Mucosa of descending colon (tissue), 3 donors: Measurements from ENCODE around the gene SPSB2. TPM values are rescaled to one million over a fixed set of nuclear protein-coding genes. Genes with fewer than 3 reads are reported as not detected.
A peak's percentile ranks its signal among the peaks of the same experiment; 100 is the strongest.

Experiments used
- ATAC-seq: fragments of 200-7000 bp; cut with Tn5 transposase; one replicate; pipeline ENCODE4 v1.9.1; 2020; ENCODE audit warnings: mild to moderate bottlenecking, moderate library complexity
- DNase-seq, 3 donors: peaks; one replicate each; pipeline ENCODE4 v3.0.0-alpha.2; 2020
- H3K36me3 ChIP-seq: fragments of 200-600 bp; one replicate; pipeline ENCODE4 v1.8.0; 2021; ENCODE audit warnings: low read depth, mild to moderate bottlenecking
- H3K4me1 ChIP-seq: fragments of 200-600 bp; one replicate; pipeline ENCODE4 v1.8.0; 2021; ENCODE audit warnings: low read depth, mild to moderate bottlenecking
- H3K4me3 ChIP-seq: fragments of 200-600 bp; one replicate; pipeline ENCODE4 v1.8.0; 2021; ENCODE audit warnings: mild to moderate bottlenecking
- H3K9me3 ChIP-seq: fragments of 200-600 bp; one replicate; pipeline ENCODE4 v1.8.0; 2021; ENCODE audit warnings: mild to moderate bottlenecking
- intact Hi-C, 2 donors: fragments of 100-400 bp; cut with DNase I in 1 of 2; cut with micrococcal nuclease in 1 of 2; formaldehyde crosslinking; loops; one replicate each; pipeline versions ENCODE4 v1.11.0 to v1.11.1; 2022; cut with DNase I, micrococcal nuclease
- total RNA-seq, 3 donors: library from RNA; stranded (reverse); fragmentation: NEBNext Ultra II Directional in 2 of 3; extraction: Animal tissue kit (Norgen Biotek cat#: 25700) in 2 of 3; gene quantifications; one replicate each; pipeline versions ENCODE4 v1.2.1 to v1.2.4, GENCODE V29; 2021 to 2023
- TF ChIP-seq, protein P1 (sequence below): fragments of 200-600 bp; IDR thresholded peaks from one replicate; pipeline ENCODE4 v1.8.0; 2022; ENCODE audit warnings: antibody characterized with exemption, mild to moderate bottlenecking
- donor health status: DM: no; HTN: no; CAD: no; lungs with moderate emphysema.
- donor health status: DM: no; HTN: no; CAD: no.
- donor health status: DM: no; HTN: yes; CAD: no.

Gene SPSB2
- total RNA-seq, 3 donors from 2014 or later = 9.7 to 11.7 (median 10.6) TPM

GRCh38 chr12:6904280-6905276 lies 31.5 kb upstream of the SPSB2 start, which contains the start of gene LRRC23:
Gene LRRC23, plus strand, starts transcription at chr12:6904822. Its CDS starts 812 bp downstream, at chr12:6905634.
- no peak within 1 kb of the TSS for H3K4me3 ChIP-seq
- H3K4me1 ChIP-seq = peaks cover 13% of the 10 kb centered on the region
- intact Hi-C loops = no loop called here
- ATAC-seq (peak; percentile 93), DNase-seq (peak; percentile 98 to 100 (median 98))
- no peaks in the 10 kb centered on the region for H3K36me3 ChIP-seq
- TF ChIP-seq, protein P1, sequence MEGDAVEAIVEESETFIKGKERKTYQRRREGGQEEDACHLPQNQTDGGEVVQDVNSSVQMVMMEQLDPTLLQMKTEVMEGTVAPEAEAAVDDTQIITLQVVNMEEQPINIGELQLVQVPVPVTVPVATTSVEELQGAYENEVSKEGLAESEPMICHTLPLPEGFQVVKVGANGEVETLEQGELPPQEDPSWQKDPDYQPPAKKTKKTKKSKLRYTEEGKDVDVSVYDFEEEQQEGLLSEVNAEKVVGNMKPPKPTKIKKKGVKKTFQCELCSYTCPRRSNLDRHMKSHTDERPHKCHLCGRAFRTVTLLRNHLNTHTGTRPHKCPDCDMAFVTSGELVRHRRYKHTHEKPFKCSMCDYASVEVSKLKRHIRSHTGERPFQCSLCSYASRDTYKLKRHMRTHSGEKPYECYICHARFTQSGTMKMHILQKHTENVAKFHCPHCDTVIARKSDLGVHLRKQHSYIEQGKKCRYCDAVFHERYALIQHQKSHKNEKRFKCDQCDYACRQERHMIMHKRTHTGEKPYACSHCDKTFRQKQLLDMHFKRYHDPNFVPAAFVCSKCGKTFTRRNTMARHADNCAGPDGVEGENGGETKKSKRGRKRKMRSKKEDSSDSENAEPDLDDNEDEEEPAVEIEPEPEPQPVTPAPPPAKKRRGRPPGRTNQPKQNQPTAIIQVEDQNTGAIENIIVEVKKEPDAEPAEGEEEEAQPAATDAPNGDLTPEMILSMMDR = no peak
- H3K9me3 ChIP-seq = no peaks in the 10 kb centered on the region

- intact Hi-C loops = no loop called here
These were observed 30.6 kb upstream of the SPSB2 start for GRCh38 chr12:6903722-6904121.

DNA sequence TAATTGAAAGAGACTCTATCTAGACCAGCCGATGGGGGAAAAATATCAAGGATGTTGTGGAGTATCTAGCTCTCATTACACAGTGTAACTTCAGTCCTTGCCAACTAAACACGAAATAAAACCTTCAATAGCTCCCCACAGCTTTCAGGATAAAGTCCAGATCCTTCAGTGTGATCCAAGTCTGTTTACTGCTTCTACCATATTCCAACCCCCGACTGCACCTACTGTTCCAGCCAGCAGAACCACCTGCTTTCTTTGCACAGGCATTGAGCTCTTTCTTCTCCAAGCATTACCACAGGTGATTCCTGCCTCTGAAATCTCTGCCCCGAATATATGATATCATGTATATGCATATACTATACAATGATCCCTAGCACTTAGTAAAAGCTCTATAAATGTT lies 29.3 kb upstream of the SPSB2 start:
- Histone ChIP-seq H3K36me3 (no peaks in the 10 kb centered on the region), H3K4me1 (peaks cover 16% of the 10 kb centered on the region), H3K4me3 (no peak overlapping the region), H3K9me3 (no peaks in the 10 kb centered on the region)
- ATAC-seq (no peak), DNase-seq (no peak)
- TF ChIP-seq, protein P1 = no peak
- intact Hi-C loops = no loop called here

More at GRCh38 chr12:6903722-6904121, 30.6 kb upstream of the SPSB2 start:
- peaks cover 16% of the 10 kb centered on the region for H3K4me1 ChIP-seq
- no peaks in the 10 kb centered on the region for H3K9me3 ChIP-seq
- no peak overlapping the region for H3K4me3 ChIP-seq
- DNase-seq (no peak), ATAC-seq (no peak)
- H3K36me3 ChIP-seq = no peaks in the 10 kb centered on the region
- TF ChIP-seq, protein P1 = no peak

GRCh38 chr12:6899837-6900519 lies 26.9 kb upstream of the SPSB2 start:
- TF ChIP-seq, protein P1 = no peak
- H3K9me3 ChIP-seq = no peaks in the 10 kb centered on the region
- peak; percentile 85 to 89 (median 85) for DNase-seq
- no peak overlapping the region for H3K4me3 ChIP-seq
- H3K36me3 ChIP-seq = no peaks in the 10 kb centered on the region
- intact Hi-C loops = no loop called here
- ATAC-seq = peak; percentile 82
- peaks cover 16% of the 10 kb centered on the region for H3K4me1 ChIP-seq

DNA sequence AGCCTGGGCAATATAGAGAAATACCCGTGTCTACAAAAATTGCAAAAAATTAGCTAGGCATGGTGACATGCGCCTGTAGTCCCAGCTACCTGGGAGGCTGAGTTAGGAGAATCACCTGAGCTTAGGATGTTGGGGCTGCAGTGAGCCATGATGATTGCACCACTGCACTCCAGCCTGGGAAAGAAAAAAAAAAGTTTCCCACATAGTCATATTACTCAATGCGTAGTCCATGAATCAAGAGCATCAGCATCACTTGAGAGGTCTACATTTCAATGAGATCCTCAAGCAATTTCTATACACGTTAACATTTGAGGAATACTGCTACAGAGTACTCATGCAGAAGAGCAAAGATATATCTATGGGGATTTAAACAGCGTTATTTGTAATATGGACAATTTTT lies 26.3 kb upstream of the SPSB2 start:
- intact Hi-C loops = no loop called here
- TF ChIP-seq, protein P1 = no peak

More for the DNA sequence above, 26.3 kb upstream of the SPSB2 start:
- peaks cover 16% of the 10 kb centered on the region for H3K4me1 ChIP-seq
- H3K9me3 ChIP-seq = no peaks in the 10 kb centered on the region
- DNase-seq (no peak), ATAC-seq (no peak)
- H3K36me3 ChIP-seq = no peaks in the 10 kb centered on the region
- H3K4me3 ChIP-seq = no peak overlapping the region
